Ovary (tissue), 9 donors: ENCODE data around the gene CD79B. TPM values are rescaled to one million over a fixed set of nuclear protein-coding genes. Genes with fewer than 3 reads are reported as not detected.
"Not testable (repeated sequence)": the region's sequence is repeated elsewhere in the genome, so short reads cannot be mapped to it uniquely, and the experiment has no call there.

ENCODE experiments used
- DNase-seq, 5 donors: peaks; one replicate each; pipeline ENCODE4 v3.0.0-alpha.2; 2019 to 2020
- H3K27ac ChIP-seq, 2 donors: fragments of 200-600 bp; one replicate each; pipeline versions ENCODE4 v1.5.1 to v1.8.0; 2019 to 2022
- H3K27me3 ChIP-seq: fragments of 200-600 bp; one replicate; pipeline ENCODE4 v1.8.0; 2022
- H3K36me3 ChIP-seq: fragments of 200-600 bp; sonication (generic); one replicate; pipeline ENCODE4 v1.5.1; 2019
- H3K4me1 ChIP-seq: one replicate; pipeline ENCODE4 v1.8.1; 2013; ENCODE audit warnings: mild to moderate bottlenecking, moderate library complexity; ENCODE audit not compliant: insufficient read depth
- H3K4me3 ChIP-seq: fragments of 200-600 bp; sonication (generic); one replicate; pipeline ENCODE4 v1.5.1; 2017
- H3K9me3 ChIP-seq, 2 donors: fragments of 200-600 bp in 1 of 2; sonication (generic) in 1 of 2; one replicate each; pipeline versions ENCODE4 v1.5.1 to v1.8.1; 2013 to 2019; ENCODE audit warnings: mild to moderate bottlenecking in 1 of 2, moderate library complexity in 1 of 2
- CTCF ChIP-seq, 3 donors: fragments of 450-650 bp in 2 of 3; fragments of 200-600 bp in 1 of 3; IDR thresholded peaks; one replicate each; pipeline versions ENCODE4 v1.5.1 to v1.8.0; 2016 to 2022; ENCODE audit warnings: antibody characterized with exemption in 3 of 3, mild to moderate bottlenecking in 1 of 3
- EP300 ChIP-seq: sonication (generic); formaldehyde crosslinking; IDR thresholded peaks from one replicate; pipeline ENCODE4 v1.6.1; 2017; ENCODE audit warnings: antibody characterized with exemption
- POLR2A ChIP-seq: fragments of 450-650 bp; IDR thresholded peaks from one replicate; pipeline ENCODE4 v1.6.1; 2017; ENCODE audit warnings: antibody characterized with exemption, mild to moderate bottlenecking, moderate library complexity
- WGBS, 3 donors: extraction: QIAGEN DNeasy Blood & Tissue Kit in 1 of 3; methylation state at CpG; one replicate each; pipeline versions ENCODE4 v1.1.5 to v1.1.7; 2013 to 2017; 5-methylcytosine and 5-hydroxymethylcytosine counted together
- intact Hi-C, 4 donors: fragments of 100-400 bp; cut with DNase I; formaldehyde crosslinking; loops; one replicate each; pipeline versions ENCODE4 v1.11.0 to v1.15.1; 2022 to 2023
- polyA plus RNA-seq, 2 donors: library from polyadenylated mRNA; stranded (reverse); fragments of 200-250 nt in 1 of 2; fragments of 350-450 nt in 1 of 2; fragmentation: Illumina TruSeq in 1 of 2; extraction: RNeasy Lipid Tissue Mini Kit (QIAGEN cat#74804) in 1 of 2; gene quantifications; one replicate each; pipeline ENCODE4 v1.2.3, GENCODE V29; 2013 to 2014
- total RNA-seq, 7 donors: library from RNA; depleted of rRNA in 2 of 7; stranded (reverse); fragments of >200 nt in 2 of 7; fragmentation: NEBNext Ultra II Directional in 3 of 7; extraction: Animal tissue kit (Norgen Biotek cat#: 25700) in 3 of 7; gene quantifications; one replicate each; pipeline versions ENCODE4 v1.1.0 to v1.2.4, GENCODE V29; 2016 to 2023
- donor health status: DM: no; HTN: no; CAD: no; lungs with moderate emphysema.
- donor health status: DM: no; HTN: no; CAD: no.
- donor health status: Bipolar disorder and iron deficiency.
- donor health status: DM: yes; HTN: yes; CAD: no.
- donor health status: DM: no; HTN: no; CAD: no.
- donor health status: DM: yes; HTN: yes; CAD: no.

Gene CD79B
- total and polyA plus RNA-seq, 9 donors: 0.48 to 2.0 (median 0.92) TPM

DNA sequence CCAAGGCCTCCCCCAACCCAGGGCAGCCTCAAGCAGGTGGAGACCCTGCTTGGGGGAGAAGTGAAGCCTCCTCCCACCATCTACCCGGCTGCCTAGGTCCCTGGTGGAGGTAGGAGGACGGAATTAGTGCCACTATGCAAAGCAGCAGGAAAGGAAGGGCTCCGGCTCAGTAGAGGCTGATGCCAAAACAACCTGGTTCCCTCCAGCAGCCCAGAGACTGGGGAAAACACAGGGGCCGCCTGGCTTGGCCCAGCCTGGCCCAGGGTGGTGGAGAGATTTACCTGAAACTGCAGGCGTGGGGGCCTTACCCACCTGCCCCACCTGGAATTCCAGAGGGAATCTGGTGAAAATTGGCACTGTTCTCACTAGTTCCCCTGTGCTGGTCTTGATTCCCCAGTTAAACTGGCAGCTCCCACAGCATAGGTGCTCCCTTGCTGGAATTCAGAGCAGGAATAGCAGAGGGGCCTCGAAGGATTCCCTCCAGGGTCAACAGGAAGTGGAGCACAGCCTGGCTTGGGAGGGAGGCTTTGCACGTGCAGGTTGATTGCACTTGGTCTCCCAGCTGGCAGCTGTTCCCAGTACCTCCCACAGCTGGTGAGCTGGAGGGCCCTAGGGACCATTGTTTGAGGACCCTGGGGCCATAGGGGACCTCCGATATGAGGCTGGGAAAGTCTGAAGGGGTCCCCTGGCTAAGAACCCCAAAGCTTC lies 4.5 kb downstream of the CD79B start:
- no peaks in the 10 kb centered on the region for H3K27me3 ChIP-seq
- H3K9me3 ChIP-seq: no peaks in the 10 kb centered on the region
- no peak overlapping the region for H3K27ac ChIP-seq
- no peak for TF ChIP-seq EP300
- TF ChIP-seq POLR2A: no peak
- no peak for TF ChIP-seq CTCF (IDR thresholded peaks at IDR 0.05)
- H3K4me3 ChIP-seq: no peak overlapping the region
- intact Hi-C loops: loop anchor here in 1 of 4 donors (10.0 kb wide), 1 partner anchor 97 kb away; the partner anchor contains the start of gene ICAM2
- WGBS, 3 donors: 65 to 70% (median 67%) methylated on average over 8 of the region's 8 CpGs
- DNase-seq: no peak
- H3K36me3 ChIP-seq: no peaks in the 10 kb centered on the region
- H3K4me1 ChIP-seq: no peaks in the 10 kb centered on the region

DNA sequence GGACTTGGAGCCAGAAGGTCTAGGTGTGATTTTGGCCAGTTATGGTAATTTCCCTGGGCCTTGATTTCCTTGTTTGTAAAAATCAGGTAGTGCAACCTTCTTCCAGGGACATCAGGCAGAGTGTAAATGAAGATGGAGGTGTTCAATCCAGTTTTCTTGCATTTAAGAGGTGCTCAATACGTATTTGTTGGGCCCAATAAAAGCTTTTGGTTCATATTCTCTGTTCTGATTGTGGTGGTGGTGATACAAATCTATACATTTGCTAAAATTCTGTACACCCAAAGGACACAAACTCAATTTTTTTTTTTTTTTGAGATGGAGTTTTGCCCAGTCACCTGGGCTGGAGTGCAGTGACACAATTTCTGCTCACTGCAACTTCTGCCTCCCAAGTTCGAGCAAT lies 6.0 kb downstream of the CD79B start:
- no peak for TF ChIP-seq EP300
- no peak for TF ChIP-seq POLR2A
- no peak for TF ChIP-seq CTCF (IDR thresholded peaks at IDR 0.05)
- Histone ChIP-seq H3K9me3 (no peaks in the 10 kb centered on the region), H3K4me1 (no peaks in the 10 kb centered on the region), H3K4me3 (no peak overlapping the region), H3K27ac (no peak overlapping the region), H3K27me3 (no peaks in the 10 kb centered on the region), H3K36me3 (no peaks in the 10 kb centered on the region)
- DNase-seq: no peak
- 96 to 100% (median 97%) methylated on average over 2 of the region's 2 CpGs for WGBS, 3 donors
- intact Hi-C loops: loop anchor here in 1 of 4 donors (10.0 kb wide), 1 partner anchor 99 kb away; the partner anchor contains the start of gene ICAM2

DNA sequence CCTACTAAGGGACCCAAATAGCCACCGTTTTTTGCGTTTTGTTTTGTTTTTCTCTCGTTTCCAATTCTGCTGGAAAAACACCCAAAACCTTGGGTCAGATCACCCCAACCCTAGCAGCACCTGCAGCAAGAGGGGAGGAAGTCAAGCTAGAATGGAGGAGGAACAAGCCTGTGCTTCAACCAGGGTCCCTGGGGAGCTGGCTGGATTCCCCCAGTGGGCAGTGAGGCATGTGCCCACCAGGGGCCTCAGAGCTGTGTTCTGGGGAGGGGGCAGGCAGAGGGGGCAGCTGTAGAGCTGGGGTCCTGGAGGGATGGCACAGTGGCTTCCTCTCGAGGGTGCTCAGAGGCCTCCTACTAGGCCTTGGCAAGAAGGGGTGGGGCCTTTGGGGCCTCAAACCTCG lies 6.5 kb downstream of the CD79B start:
- intact Hi-C loops: loop anchor here in 1 of 4 donors (10.0 kb wide), 1 partner anchor 99 kb away; the partner anchor contains the start of gene ICAM2
- no peak overlapping the region for H3K4me3 ChIP-seq
- TF ChIP-seq EP300: no peak
- no peak for TF ChIP-seq CTCF (IDR thresholded peaks at IDR 0.05)
- TF ChIP-seq POLR2A: no peak

DNA sequence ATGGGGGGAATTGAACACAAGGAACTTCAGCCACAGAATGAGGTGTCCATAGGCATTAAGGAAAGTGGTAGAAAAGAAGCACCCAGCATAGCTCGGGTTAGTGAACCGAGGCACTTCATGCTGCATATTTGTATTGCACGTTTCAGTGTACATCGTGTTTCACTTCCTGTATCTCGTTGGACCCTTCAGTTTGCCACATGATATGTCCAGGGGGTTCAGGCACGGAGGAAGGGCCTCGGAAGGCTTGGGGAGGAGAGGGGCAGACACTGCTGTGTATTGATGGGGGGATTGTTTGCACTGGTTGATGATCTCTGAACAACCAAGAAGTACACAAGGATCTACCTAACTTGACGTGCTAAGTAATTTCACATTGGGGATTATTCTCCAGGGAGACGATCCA lies 9.7 kb downstream of the CD79B start:
- DNase-seq, H3K4me1 ChIP-seq, H3K4me3 ChIP-seq, H3K36me3 ChIP-seq, H3K27ac ChIP-seq, H3K9me3 ChIP-seq, H3K27me3 ChIP-seq: not testable (repeated sequence)
- intact Hi-C loops: loop anchor here in 1 of 4 donors (10.0 kb wide), 1 partner anchor 102 kb away; the partner anchor contains the start of gene ICAM2
- WGBS, 3 donors: 78 to 87% (median 78%) methylated on average over 9 of the region's 9 CpGs

More for the DNA sequence above, 6.5 kb downstream of the CD79B start:
- no peaks in the 10 kb centered on the region for H3K9me3 ChIP-seq
- H3K36me3 ChIP-seq: no peaks in the 10 kb centered on the region
- no peaks in the 10 kb centered on the region for H3K27me3 ChIP-seq
- no peaks in the 10 kb centered on the region for H3K4me1 ChIP-seq
- DNase-seq: no peak
- WGBS, 3 donors: 64 to 72% (median 68%) methylated on average over 5 of the region's 5 CpGs
- H3K27ac ChIP-seq: no peak overlapping the region

DNA sequence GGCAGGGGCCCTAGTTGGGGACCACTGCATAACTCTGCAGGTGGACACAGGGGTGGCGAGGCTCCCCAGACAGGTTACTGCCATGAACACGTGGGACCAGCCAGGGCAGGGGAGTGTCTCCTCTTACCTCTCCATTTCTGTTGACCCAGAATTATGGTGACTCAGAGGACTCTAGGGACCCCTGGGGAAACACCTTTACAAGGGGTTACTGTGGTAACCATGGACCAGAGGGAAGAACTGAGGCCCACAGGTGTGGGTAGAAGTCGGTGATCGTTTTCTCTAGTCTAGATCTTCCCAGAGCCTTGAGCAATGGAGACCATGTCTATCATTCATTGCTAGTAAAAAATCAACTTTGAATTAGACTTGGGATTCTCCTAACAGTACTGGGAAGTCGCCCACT lies 11.4 kb downstream of the CD79B start:
- H3K36me3 ChIP-seq, H3K4me3 ChIP-seq, H3K9me3 ChIP-seq, H3K27ac ChIP-seq, H3K27me3 ChIP-seq, H3K4me1 ChIP-seq, DNase-seq: not testable (repeated sequence)
- intact Hi-C loops: loop anchor here in 1 of 4 donors (10.0 kb wide), 1 partner anchor 104 kb away; the partner anchor contains the start of gene ICAM2
- WGBS, 3 donors: 88 to 95% (median 93%) methylated on average over 5 of the region's 5 CpGs

GRCh38 chr17:63920050-63920449 lies 12.1 kb downstream of the CD79B start:
- WGBS, 3 donors: 68 to 73% (median 68%) methylated on average over 6 of the region's 6 CpGs
- not testable (repeated sequence) for H3K27ac ChIP-seq, H3K4me1 ChIP-seq, H3K9me3 ChIP-seq, H3K27me3 ChIP-seq, DNase-seq, H3K36me3 ChIP-seq, H3K4me3 ChIP-seq
- intact Hi-C loops: loop anchor here in 1 of 4 donors (10.0 kb wide), 1 partner anchor 105 kb away; the partner anchor contains the start of gene ICAM2
